Astrocyte (in vitro differentiated cells and primary cell): ENCODE measurements around the gene PROX2. TPM values are rescaled to one million over a fixed set of nuclear protein-coding genes. Genes with fewer than 3 reads are reported as not detected.

Source experiments
- DNase-seq: peaks from one replicate; pipeline ENCODE4 v3.0.0-alpha.2; 2010; ENCODE audit warnings: low read depth
- FAIRE-seq: peaks from 2 replicates; lab custom pipeline; 2011; peaks lifted over from hg19 to GRCh38; lab: Jason Lieb, UNC
- H2AFZ ChIP-seq: 2 replicates; pipeline ENCODE4 v1.6.0; 2012; ENCODE audit warnings: low read depth, low read length, inconsistent platforms
- H3K27ac ChIP-seq: 2 replicates; pipeline ENCODE4 v1.5.1; 2011; ENCODE audit warnings: low read depth, low read length, inconsistent platforms
- H3K27me3 ChIP-seq: 2 replicates; pipeline ENCODE4 v1.6.0; 2011; ENCODE audit warnings: low read length, inconsistent platforms; ENCODE audit not compliant: insufficient read depth
- H3K36me3 ChIP-seq: 2 replicates; pipeline ENCODE4 v1.5.1; 2011; ENCODE audit warnings: low read length, inconsistent platforms; ENCODE audit not compliant: insufficient read depth
- H3K4me1 ChIP-seq: 2 replicates; pipeline ENCODE4 v1.5.1; 2011; ENCODE audit warnings: low read length, inconsistent platforms; ENCODE audit not compliant: insufficient read depth
- H3K4me2 ChIP-seq: 2 replicates; pipeline ENCODE4 v1.6.0; 2012; ENCODE audit warnings: low read length, inconsistent platforms
- H3K4me3 ChIP-seq: 2 replicates; pipeline ENCODE4 v1.5.1; 2011; ENCODE audit warnings: low read depth, mild to moderate bottlenecking, low read length, inconsistent platforms; ENCODE audit not compliant: insufficient read depth
- H3K79me2 ChIP-seq: 2 replicates; pipeline ENCODE4 v1.6.0; 2012; ENCODE audit warnings: mild to moderate bottlenecking, low read length, inconsistent platforms; ENCODE audit not compliant: insufficient read depth
- H3K9ac ChIP-seq: 2 replicates; pipeline ENCODE4 v1.6.0; 2012; ENCODE audit warnings: mild to moderate bottlenecking, low read length, inconsistent platforms
- H3K9me3 ChIP-seq: 2 replicates; pipeline ENCODE4 v1.5.1; 2012; ENCODE audit warnings: low read depth, mild to moderate bottlenecking, low read length, inconsistent platforms; ENCODE audit not compliant: insufficient read depth
- H4K20me1 ChIP-seq: 2 replicates; pipeline ENCODE4 v1.6.0; 2012; ENCODE audit warnings: low read length, inconsistent platforms; ENCODE audit not compliant: insufficient read depth
- H3K27ac Mint-ChIP-seq: one replicate; pipeline ENCODE4 v1.8.0; 2021; ENCODE audit warnings: mild to moderate bottlenecking, mixed read lengths; ENCODE audit not compliant: unreplicated experiment
- H3K27me3 Mint-ChIP-seq: one replicate; pipeline ENCODE4 v1.8.0; 2021; ENCODE audit warnings: low read depth, mixed read lengths; ENCODE audit not compliant: unreplicated experiment
- H3K36me3 Mint-ChIP-seq: one replicate; pipeline ENCODE4 v1.8.0; 2021; ENCODE audit warnings: low read depth, mixed read lengths; ENCODE audit not compliant: unreplicated experiment
- H3K4me1 Mint-ChIP-seq: one replicate; pipeline ENCODE4 v1.8.0; 2021; ENCODE audit warnings: low read depth, mixed read lengths; ENCODE audit not compliant: unreplicated experiment
- H3K4me3 Mint-ChIP-seq: one replicate; pipeline ENCODE4 v1.8.0; 2021; ENCODE audit warnings: mild to moderate bottlenecking, moderate library complexity, mixed read lengths; ENCODE audit not compliant: unreplicated experiment
- H3K9me3 Mint-ChIP-seq: one replicate; pipeline ENCODE4 v1.8.0; 2021; ENCODE audit warnings: mild to moderate bottlenecking, mixed read lengths; ENCODE audit not compliant: unreplicated experiment
- CTCF ChIP-seq: IDR thresholded peaks from 2 replicates; pipeline ENCODE4 v1.5.1; 2011; ENCODE audit warnings: low read depth, mild to moderate bottlenecking, inconsistent platforms, low read length, moderate library complexity; ENCODE audit not compliant: insufficient read depth
- EZH2 ChIP-seq: IDR thresholded peaks from 2 replicates; pipeline ENCODE4 v1.6.1; 2012; ENCODE audit warnings: mild to moderate bottlenecking, low read length, inconsistent platforms; ENCODE audit not compliant: insufficient read depth
- total RNA-seq: library from RNA; stranded (reverse); gene quantifications from 2 replicates; pipeline ENCODE4 v1.2.1, GENCODE V29; 2021

PROX2 gene
- total RNA-seq, 1 donor from 2014 or later = not detected

- H3K36me3 ChIP-seq = no peaks in the 10 kb centered on the region
- H3K79me2 ChIP-seq = no peaks in the 10 kb centered on the region
- Mint-ChIP-seq H3K36me3 (no peaks in the 10 kb centered on the region), H3K27ac (no peak overlapping the region), H3K27me3 (peaks cover 16% of the 10 kb centered on the region), H3K4me1 (peaks cover 5% of the 10 kb centered on the region), H3K9me3 (peaks cover 2% of the 10 kb centered on the region), H3K4me3 (no peak overlapping the region)
- H4K20me1 ChIP-seq = no peaks in the 10 kb centered on the region
- H2AFZ ChIP-seq = no peak overlapping the region
- H3K9me3 ChIP-seq = no peaks in the 10 kb centered on the region
- H3K27ac ChIP-seq = no peak overlapping the region
- H3K27me3 ChIP-seq = peaks cover 4% of the 10 kb centered on the region
- H3K4me1 ChIP-seq = no peaks in the 10 kb centered on the region
- no peak for DNase-seq
- no peak for FAIRE-seq
- H3K4me3 ChIP-seq = no peak overlapping the region
- no peak overlapping the region for H3K9ac ChIP-seq
- TF ChIP-seq CTCF = no peak
- TF ChIP-seq EZH2 = no peak
- H3K4me2 ChIP-seq = no peak overlapping the region
Observed at GRCh38 chr14:74871819-74872218, 4.1 kb downstream of the PROX2 start.

- no peak overlapping the region for H3K4me2 ChIP-seq
- DNase-seq (no peak), FAIRE-seq (no peak)
- TF ChIP-seq CTCF (no peak), EZH2 (no peak)
- no peaks in the 10 kb centered on the region for H3K36me3 Mint-ChIP-seq
- H4K20me1 ChIP-seq = no peaks in the 10 kb centered on the region
- H3K36me3 ChIP-seq = no peaks in the 10 kb centered on the region
- no peak overlapping the region for H3K27ac Mint-ChIP-seq
- H3K9ac ChIP-seq = no peak overlapping the region
- no peak overlapping the region for H3K4me3 Mint-ChIP-seq
- H3K27ac ChIP-seq = no peak overlapping the region
- H3K79me2 ChIP-seq = no peaks in the 10 kb centered on the region
- no peaks in the 10 kb centered on the region for H3K9me3 ChIP-seq
- H3K4me1 Mint-ChIP-seq = no peaks in the 10 kb centered on the region
- H2AFZ ChIP-seq = no peak overlapping the region
- peaks cover 9% of the 10 kb centered on the region for H3K27me3 ChIP-seq
- H3K4me3 ChIP-seq = no peak overlapping the region
- no peaks in the 10 kb centered on the region for H3K4me1 ChIP-seq
- H3K27me3 Mint-ChIP-seq = peaks cover 23% of the 10 kb centered on the region
- peaks cover 2% of the 10 kb centered on the region for H3K9me3 Mint-ChIP-seq
Observed at GRCh38 chr14:74868739-74869138, 7.2 kb downstream of the PROX2 start.

GRCh38 chr14:74867673-74868072, 8.3 kb downstream of the PROX2 start:
- peak; percentile 51 for DNase-seq
- Mint-ChIP-seq H3K27ac (no peak overlapping the region), H3K27me3 (peaks cover 28% of the 10 kb centered on the region), H3K9me3 (peaks cover 2% of the 10 kb centered on the region), H3K36me3 (no peaks in the 10 kb centered on the region), H3K4me1 (no peaks in the 10 kb centered on the region), H3K4me3 (no peak overlapping the region)
- no peaks in the 10 kb centered on the region for H4K20me1 ChIP-seq
- H3K36me3 ChIP-seq = no peaks in the 10 kb centered on the region
- no peak overlapping the region for H3K4me3 ChIP-seq
- no peak overlapping the region for H2AFZ ChIP-seq
- no peak for FAIRE-seq
- no peak overlapping the region for H3K27ac ChIP-seq
- no peak overlapping the region for H3K9ac ChIP-seq
- H3K4me1 ChIP-seq = no peaks in the 10 kb centered on the region
- H3K9me3 ChIP-seq = no peaks in the 10 kb centered on the region
- peaks cover 9% of the 10 kb centered on the region for H3K27me3 ChIP-seq
- no peak overlapping the region for H3K4me2 ChIP-seq
- TF ChIP-seq CTCF (no peak), EZH2 (no peak)
- no peaks in the 10 kb centered on the region for H3K79me2 ChIP-seq
